GM12865 (cell line): ENCODE results near the gene CIB1.
"Not testable (repeated sequence)": the region's sequence is repeated elsewhere in the genome, so short reads cannot be mapped to it uniquely, and the experiment has no call there.

ENCODE experiments used
- DNase-seq: peaks from one replicate; pipeline ENCODE4 v3.0.0; 2010; ENCODE audit warnings: low read depth
- H3K4me3 ChIP-seq: 2 replicates; pipeline ENCODE4 v1.5.1; 2011; ENCODE audit warnings: mild to moderate bottlenecking, low read depth, low read length, control low read depth
- CTCF ChIP-seq: IDR thresholded peaks from 2 replicates; pipeline ENCODE4 v1.5.1; 2011; ENCODE audit warnings: low read length, control low read depth, low read depth, inconsistent platforms; ENCODE audit not compliant: insufficient read depth; ENCODE audit errors: missing control alignments

The CIB1 gene

GRCh38 chr15:90233387-90234095 lies at the start of gene CIB1:
Gene CIB1 (minus strand): TSS chr15:90233941. CDS start chr15:90233885, 56 bp downstream.
- H3K4me3 ChIP-seq = peak within 1 kb of the TSS; percentile 89
- DNase-seq = peak; percentile 99
- peak; percentile 39 for TF ChIP-seq CTCF

GRCh38 chr15:90281637-90282036 lies 47.9 kb upstream of the CIB1 start:
- H3K4me3 ChIP-seq, DNase-seq: not testable (repeated sequence)

- not testable (repeated sequence) for DNase-seq, H3K4me3 ChIP-seq
Observed at GRCh38 chr15:90280743-90281142, 47.0 kb upstream of the CIB1 start.

- DNase-seq, H3K4me3 ChIP-seq: not testable (repeated sequence)
Observed at GRCh38 chr15:90278467-90278866, 44.7 kb upstream of the CIB1 start.

- TF ChIP-seq CTCF = no peak
Observed at GRCh38 chr15:90271459-90272166, 37.9 kb upstream of the CIB1 start.

GRCh38 chr15:90270502-90271150 lies 36.9 kb upstream of the CIB1 start:
- DNase-seq = no peak
- TF ChIP-seq CTCF = no peak
- H3K4me3 ChIP-seq = no peak overlapping the region

More at GRCh38 chr15:90271459-90272166, 37.9 kb upstream of the CIB1 start:
- no peak overlapping the region for H3K4me3 ChIP-seq
- no peak for DNase-seq

GRCh38 chr15:90268415-90268814 lies 34.7 kb upstream of the CIB1 start:
- no peak for DNase-seq
- TF ChIP-seq CTCF = no peak
- H3K4me3 ChIP-seq = no peak overlapping the region

- peak overlapping the region; percentile 80 for H3K4me3 ChIP-seq
- TF ChIP-seq CTCF = no peak
- DNase-seq = no peak
Observed at GRCh38 chr15:90266485-90266884, 32.7 kb upstream of the CIB1 start.
